HepG2 (cell line): ENCODE data around the gene FBXO4. TPM values are rescaled to one million over a fixed set of nuclear protein-coding genes. Genes with fewer than 3 reads are reported as not detected.

Experiments
- AKNA ChIP-seq: sonication (generic); formaldehyde crosslinking; IDR thresholded peaks from 2 replicates; pipeline ENCODE4 v1.4.0; 2020; ENCODE audit warnings: missing genetic modification reagents, borderline replicate concordance
- ATF7-NPFF ChIP-seq: sonication (generic); formaldehyde crosslinking; IDR thresholded peaks from 2 replicates; pipeline ENCODE4 v1.8.1; 2023; ENCODE audit warnings: mild to moderate bottlenecking, low read depth, missing genetic modification reagents, moderate library complexity
- CEBPG ChIP-seq: IDR thresholded peaks from 2 replicates; pipeline ENCODE4 v1.6.1; 2016
- MED8 ChIP-seq: sonication (generic); formaldehyde crosslinking; IDR thresholded peaks from 2 replicates; pipeline ENCODE4 v1.8.1; 2023; ENCODE audit warnings: mild to moderate bottlenecking, missing genetic modification reagents; ENCODE audit not compliant: insufficient replicate concordance
- MIXL1 ChIP-seq: IDR thresholded peaks from 2 replicates; pipeline ENCODE4 v1.6.1; 2016
- MLLT10 ChIP-seq: sonication (generic); formaldehyde crosslinking; IDR thresholded peaks from 2 replicates; pipeline ENCODE4 v1.4.0; 2020; ENCODE audit warnings: missing genetic modification reagents
- NPAS2 ChIP-seq: sonication (generic); formaldehyde crosslinking; IDR thresholded peaks from 2 replicates; pipeline ENCODE4 v1.8.0; 2022; ENCODE audit warnings: mild to moderate bottlenecking, missing genetic modification reagents, borderline replicate concordance
- POLR2AphosphoS5 ChIP-seq: IDR thresholded peaks from 2 replicates; pipeline ENCODE4 v1.6.1; 2012; ENCODE audit warnings: low read depth, low read length
- RAD21 ChIP-seq: fragments of 450-650 bp; formaldehyde crosslinking; IDR thresholded peaks from 2 replicates; pipeline ENCODE4 v1.5.0; 2020; ENCODE audit warnings: mild to moderate bottlenecking
- SIX1 ChIP-seq: sonication (generic); formaldehyde crosslinking; IDR thresholded peaks from 2 replicates; pipeline ENCODE4 v1.4.0; 2020; ENCODE audit warnings: missing genetic modification reagents, borderline replicate concordance
- SMYD3 ChIP-seq: sonication (generic); formaldehyde crosslinking; IDR thresholded peaks from 2 replicates; pipeline ENCODE4 v1.8.1; 2023; ENCODE audit warnings: mild to moderate bottlenecking, missing genetic modification reagents
- SSRP1 ChIP-seq: IDR thresholded peaks from 2 replicates; pipeline ENCODE4 v1.6.1; 2016; ENCODE audit warnings: control low read depth
- polyA plus RNA-seq, 8 experiments: library from polyadenylated mRNA; depleted of rRNA in 3 of 8; stranded (reverse) in 7 of 8; unstranded in 1 of 8; fragments of >200 nt; fragmentation: Illumina TruSeq in 4 of 8; extraction: Trizol in 4 of 8; gene quantifications; 2 replicates each; pipeline versions ENCODE4 v1.2.1 to v1.2.3, GENCODE V29; 2011 to 2016; ENCODE audit warnings: low read depth in 4 of 8, missing spikeins in 1 of 8, mixed read lengths in 1 of 8; ENCODE audit not compliant: insufficient read depth in 1 of 8
- total RNA-seq, 5 experiments: library from RNA; depleted of rRNA; stranded (reverse); fragments of >200 nt; fragmentation: Illumina TruSeq; extraction: Trizol; gene quantifications; 2 replicates each; pipeline ENCODE4 v1.2.3, GENCODE V29; 2016; ENCODE audit warnings: low read depth in 1 of 5
- TF ChIP-seq, protein P1 (sequence below): sonication (generic); formaldehyde crosslinking; IDR thresholded peaks from 2 replicates; pipeline ENCODE4 v1.4.0; 2020; ENCODE audit warnings: missing genetic modification reagents, borderline replicate concordance
- TF ChIP-seq, protein P2 (sequence below): sonication (generic); formaldehyde crosslinking; IDR thresholded peaks from 2 replicates; pipeline ENCODE4 v1.8.0; 2022; ENCODE audit warnings: missing genetic modification reagents, mild to moderate bottlenecking, moderate library complexity, borderline replicate concordance

FBXO4 gene
- total and polyA plus RNA-seq, 2 of the 13 experiments (the other 11 are each of a cell fraction or from before 2014, with no cell fraction given) = 5.2 to 16.4 TPM

DNA sequence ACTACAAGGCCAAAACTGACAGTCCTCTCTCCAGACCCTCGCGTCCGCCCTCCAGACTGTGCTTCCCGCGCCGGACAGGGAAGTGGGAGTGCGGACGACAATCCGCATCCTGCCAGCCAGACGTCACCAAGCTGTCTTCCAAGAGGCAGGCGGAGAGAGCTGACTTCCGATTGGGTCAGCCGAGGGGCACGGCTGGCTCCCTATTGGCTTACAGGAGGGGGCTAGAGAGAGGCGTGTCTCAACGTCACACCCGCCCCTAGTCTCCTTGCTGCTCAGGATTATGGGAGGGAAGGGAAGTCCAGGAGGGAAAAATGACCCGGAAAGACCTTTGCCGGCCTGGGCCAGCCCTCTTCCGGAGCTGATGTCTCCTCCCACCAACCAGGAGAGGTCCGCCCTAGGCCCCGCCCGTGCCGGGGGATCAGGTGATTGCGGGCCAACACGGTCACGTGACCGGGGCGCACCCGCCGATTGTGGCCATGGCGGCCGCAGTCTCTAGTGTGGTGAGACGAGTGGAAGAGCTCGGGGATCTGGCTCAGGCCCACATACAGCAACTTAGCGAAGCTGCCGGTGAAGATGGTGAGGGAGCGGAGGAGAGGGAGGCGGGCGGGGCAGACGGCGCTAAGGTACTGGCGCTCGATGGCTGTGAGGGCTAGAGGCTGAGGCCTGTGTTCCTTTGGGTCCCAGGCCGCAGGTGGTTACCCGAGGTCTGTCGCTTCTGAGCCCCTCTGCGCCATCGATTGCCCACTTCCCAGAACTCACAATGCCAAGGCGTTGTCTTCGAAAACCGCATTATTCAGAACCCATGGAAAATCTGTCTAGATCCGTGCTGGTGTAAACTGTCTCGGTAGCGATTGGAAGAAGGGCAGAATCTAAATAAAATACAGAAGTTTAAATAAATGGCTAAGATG is 20.9 kb upstream of the FBXO4 start, which contains the start of gene RIMOC1 (continued):
- TF ChIP-seq, protein P1, sequence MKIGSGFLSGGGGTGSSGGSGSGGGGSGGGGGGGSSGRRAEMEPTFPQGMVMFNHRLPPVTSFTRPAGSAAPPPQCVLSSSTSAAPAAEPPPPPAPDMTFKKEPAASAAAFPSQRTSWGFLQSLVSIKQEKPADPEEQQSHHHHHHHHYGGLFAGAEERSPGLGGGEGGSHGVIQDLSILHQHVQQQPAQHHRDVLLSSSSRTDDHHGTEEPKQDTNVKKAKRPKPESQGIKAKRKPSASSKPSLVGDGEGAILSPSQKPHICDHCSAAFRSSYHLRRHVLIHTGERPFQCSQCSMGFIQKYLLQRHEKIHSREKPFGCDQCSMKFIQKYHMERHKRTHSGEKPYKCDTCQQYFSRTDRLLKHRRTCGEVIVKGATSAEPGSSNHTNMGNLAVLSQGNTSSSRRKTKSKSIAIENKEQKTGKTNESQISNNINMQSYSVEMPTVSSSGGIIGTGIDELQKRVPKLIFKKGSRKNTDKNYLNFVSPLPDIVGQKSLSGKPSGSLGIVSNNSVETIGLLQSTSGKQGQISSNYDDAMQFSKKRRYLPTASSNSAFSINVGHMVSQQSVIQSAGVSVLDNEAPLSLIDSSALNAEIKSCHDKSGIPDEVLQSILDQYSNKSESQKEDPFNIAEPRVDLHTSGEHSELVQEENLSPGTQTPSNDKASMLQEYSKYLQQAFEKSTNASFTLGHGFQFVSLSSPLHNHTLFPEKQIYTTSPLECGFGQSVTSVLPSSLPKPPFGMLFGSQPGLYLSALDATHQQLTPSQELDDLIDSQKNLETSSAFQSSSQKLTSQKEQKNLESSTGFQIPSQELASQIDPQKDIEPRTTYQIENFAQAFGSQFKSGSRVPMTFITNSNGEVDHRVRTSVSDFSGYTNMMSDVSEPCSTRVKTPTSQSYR (CRISPR knock-in tag) = no peak
- TF ChIP-seq SIX1 (CRISPR knock-in tag) (peak; percentile 32; the same call in 1 of the 2 replicates), ATF7-NPFF (CRISPR knock-in tag) (no peak; the same call in none of the 2 replicates), AKNA (CRISPR knock-in tag) (0 out of 2 replicates have a peak, but pooled peaks have one; percentile 46), MED8 (CRISPR knock-in tag) (no peak), POLR2AphosphoS5 (peak; percentile 69), MLLT10 (CRISPR knock-in tag) (no peak), SMYD3 (CRISPR knock-in tag) (no peak), RAD21 (peak; percentile 56), NPAS2 (CRISPR knock-in tag) (no peak), MIXL1 (peak; percentile 51; the same call in 1 of the 2 replicates), CEBPG (CRISPR knock-in tag) (peak; percentile 6; the same call in 1 of the 2 replicates), SSRP1 (CRISPR knock-in tag) (no peak)
- TF ChIP-seq, protein P2, sequence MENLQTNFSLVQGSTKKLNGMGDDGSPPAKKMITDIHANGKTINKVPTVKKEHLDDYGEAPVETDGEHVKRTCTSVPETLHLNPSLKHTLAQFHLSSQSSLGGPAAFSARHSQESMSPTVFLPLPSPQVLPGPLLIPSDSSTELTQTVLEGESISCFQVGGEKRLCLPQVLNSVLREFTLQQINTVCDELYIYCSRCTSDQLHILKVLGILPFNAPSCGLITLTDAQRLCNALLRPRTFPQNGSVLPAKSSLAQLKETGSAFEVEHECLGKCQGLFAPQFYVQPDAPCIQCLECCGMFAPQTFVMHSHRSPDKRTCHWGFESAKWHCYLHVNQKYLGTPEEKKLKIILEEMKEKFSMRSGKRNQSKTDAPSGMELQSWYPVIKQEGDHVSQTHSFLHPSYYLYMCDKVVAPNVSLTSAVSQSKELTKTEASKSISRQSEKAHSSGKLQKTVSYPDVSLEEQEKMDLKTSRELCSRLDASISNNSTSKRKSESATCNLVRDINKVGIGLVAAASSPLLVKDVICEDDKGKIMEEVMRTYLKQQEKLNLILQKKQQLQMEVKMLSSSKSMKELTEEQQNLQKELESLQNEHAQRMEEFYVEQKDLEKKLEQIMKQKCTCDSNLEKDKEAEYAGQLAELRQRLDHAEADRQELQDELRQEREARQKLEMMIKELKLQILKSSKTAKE = no peak
